Prostate gland (tissue), 2 donors: Measurements from ENCODE around the gene BATF2.

Source experiments
- CTCF ChIP-seq, 4 experiments: fragments of 200-600 bp in 2 of 4; fragments of 450-650 bp in 2 of 4; sonication (generic) in 2 of 4; IDR thresholded peaks; 1 replicate in 3 of 4; 2 replicates in 1 of 4; pipeline ENCODE4 v1.5.1; 2016 to 2019; ENCODE audit warnings: antibody characterized with exemption in 4 of 4, mild to moderate bottlenecking in 2 of 4, moderate library complexity in 2 of 4
- POLR2A ChIP-seq: fragments of 450-650 bp; IDR thresholded peaks from one replicate; pipeline ENCODE4 v1.6.1; 2016; ENCODE audit warnings: antibody characterized with exemption, mild to moderate bottlenecking

- no peak for TF ChIP-seq POLR2A
- no peak for TF ChIP-seq CTCF (IDR thresholded peaks at IDR 0.05)
These were observed 33.6 kb downstream of the BATF2 start for GRCh38 chr11:64963072-64963631.
